ENCODE data around the gene SORBS1.

DNA sequence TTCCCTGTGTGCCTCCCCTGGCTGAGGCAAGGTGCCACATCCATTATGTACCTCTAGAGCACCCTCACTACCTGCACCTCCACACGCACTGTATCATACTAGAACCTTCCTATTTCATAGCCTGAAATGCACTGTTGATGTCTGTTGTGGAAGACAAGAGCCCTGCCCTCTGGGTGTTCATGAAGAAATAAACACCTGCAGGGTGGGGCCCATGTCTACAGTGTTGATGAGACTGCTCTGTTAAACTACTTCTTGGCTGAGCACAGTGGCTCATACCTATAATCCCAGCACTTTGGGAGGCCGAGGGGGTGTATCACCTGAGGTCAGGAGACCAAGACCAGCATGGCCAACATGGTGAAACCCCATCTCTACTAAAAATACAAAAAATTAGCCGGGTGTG lies 14.0 kb downstream of the SORBS1 start:
- TF ChIP-seq, protein P1, sequence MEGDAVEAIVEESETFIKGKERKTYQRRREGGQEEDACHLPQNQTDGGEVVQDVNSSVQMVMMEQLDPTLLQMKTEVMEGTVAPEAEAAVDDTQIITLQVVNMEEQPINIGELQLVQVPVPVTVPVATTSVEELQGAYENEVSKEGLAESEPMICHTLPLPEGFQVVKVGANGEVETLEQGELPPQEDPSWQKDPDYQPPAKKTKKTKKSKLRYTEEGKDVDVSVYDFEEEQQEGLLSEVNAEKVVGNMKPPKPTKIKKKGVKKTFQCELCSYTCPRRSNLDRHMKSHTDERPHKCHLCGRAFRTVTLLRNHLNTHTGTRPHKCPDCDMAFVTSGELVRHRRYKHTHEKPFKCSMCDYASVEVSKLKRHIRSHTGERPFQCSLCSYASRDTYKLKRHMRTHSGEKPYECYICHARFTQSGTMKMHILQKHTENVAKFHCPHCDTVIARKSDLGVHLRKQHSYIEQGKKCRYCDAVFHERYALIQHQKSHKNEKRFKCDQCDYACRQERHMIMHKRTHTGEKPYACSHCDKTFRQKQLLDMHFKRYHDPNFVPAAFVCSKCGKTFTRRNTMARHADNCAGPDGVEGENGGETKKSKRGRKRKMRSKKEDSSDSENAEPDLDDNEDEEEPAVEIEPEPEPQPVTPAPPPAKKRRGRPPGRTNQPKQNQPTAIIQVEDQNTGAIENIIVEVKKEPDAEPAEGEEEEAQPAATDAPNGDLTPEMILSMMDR (IDR thresholded peaks at IDR 0.05): no peak
- TF ChIP-seq POLR2AphosphoS5 (IDR thresholded peaks at IDR 0.05) (no peak), POLR2A (IDR thresholded peaks at IDR 0.05) (no peak), EP300 (IDR thresholded peaks at IDR 0.05) (no peak)

Measured in suprapubic skin (tissue), 4 donors.